Measurements from ENCODE around the gene PRKCA.

The PRKCA gene

DNA sequence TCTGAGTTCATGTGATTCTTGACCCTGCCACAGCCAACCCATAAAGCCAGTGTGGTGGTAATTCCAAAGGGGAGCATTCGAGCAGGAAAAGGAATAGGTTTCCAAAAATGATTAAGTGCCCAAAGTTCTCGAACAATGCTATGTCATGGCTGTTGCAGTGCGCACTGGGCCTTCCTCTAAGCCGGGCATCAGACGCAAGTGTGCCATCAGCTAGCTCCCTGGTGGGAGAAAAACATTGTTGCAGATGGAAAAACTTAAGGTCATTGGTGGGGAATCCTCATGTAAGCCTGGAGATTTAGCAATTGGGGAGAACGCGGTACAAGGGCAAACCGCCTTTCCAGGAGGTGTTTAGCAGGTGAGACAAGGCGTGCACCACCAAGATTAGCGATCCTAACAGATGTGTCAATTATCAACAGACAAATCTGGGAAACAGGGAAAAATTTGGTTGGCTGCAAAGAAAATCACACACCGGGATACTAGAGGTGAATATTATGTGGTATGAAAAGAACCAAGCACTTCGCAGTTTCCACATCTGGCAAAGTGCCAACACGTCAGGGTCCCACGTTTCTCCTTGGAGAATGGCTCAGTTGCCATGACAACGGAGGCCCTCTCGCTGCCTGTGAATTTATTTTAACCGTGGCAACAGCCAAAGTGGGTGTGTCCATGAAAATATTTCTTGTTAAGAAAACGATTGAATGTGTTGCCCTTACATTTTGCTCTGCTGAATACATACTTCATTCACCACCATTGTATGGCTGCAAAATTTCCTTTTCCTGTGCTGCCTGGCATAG lies 414.0 kb downstream of the PRKCA start:
- H4K8ac ChIP-seq (ENCODE audit: low read depth, low read length) = no peak overlapping the region
- H3K9ac ChIP-seq (ENCODE audit: low read depth, low read length, poor library complexity) = no peak overlapping the region
- H3K9me3 ChIP-seq (replicated peaks in 1 of 2; ENCODE audit: control insufficient read depth in 2 of 2, insufficient read depth in 1 of 2, low read depth in 1 of 2, low read length in 2 of 2) = no peaks in the 10 kb centered on the region
- H3K4me2 ChIP-seq (ENCODE audit: insufficient read depth, low read length, poor library complexity, severe bottlenecking) = no peak overlapping the region
- H3K4ac ChIP-seq (ENCODE audit: low read length) = no peak overlapping the region
- no peak overlapping the region for H2BK12ac ChIP-seq (ENCODE audit: low read length)
- peaks cover 13 to 39% of the 10 kb centered on the region in 2 donors for H3K4me1 ChIP-seq (ENCODE audit: control insufficient read depth in 2 of 2, insufficient read depth in 1 of 2, low read depth in 1 of 2, low read length in 2 of 2)
- no peak overlapping the region for H3K18ac ChIP-seq (ENCODE audit: low read length)
- WGBS, 2 donors (ENCODE audit: extremely low coverage in 2 of 2, insufficient read length in 2 of 2, insufficient replicate concordance in 1 of 2) = no CpG with 5 or more reads among the region's 18 CpGs
- no peak overlapping the region for H2BK120ac ChIP-seq (ENCODE audit: low read depth, low read length)
- no peak overlapping the region for H3K14ac ChIP-seq (ENCODE audit: low read length)
- H3K23ac ChIP-seq (ENCODE audit: low read depth, low read length, poor library complexity) = no peak overlapping the region
- no peaks in the 10 kb centered on the region for H3K36me3 ChIP-seq (replicated peaks in 1 of 2; ENCODE audit: control insufficient read depth in 2 of 2, insufficient read depth in 2 of 2, low read length in 2 of 2)
- H2BK5ac ChIP-seq (ENCODE audit: low read length) = no peak overlapping the region
- no peak for DNase-seq (ENCODE audit: low spot score)
- no peak overlapping the region for H3K27ac ChIP-seq (replicated peaks; ENCODE audit: low read length)
- no peak overlapping the region for H2AFZ ChIP-seq (ENCODE audit: low read length)
- no peaks in the 10 kb centered on the region for H3K79me1 ChIP-seq (ENCODE audit: low read depth, low read length)
- no peaks in the 10 kb centered on the region for H3K27me3 ChIP-seq (ENCODE audit: control insufficient read depth in 3 of 3, insufficient read depth in 3 of 3, low read depth in 1 of 3, low read length in 3 of 3)
- H2BK15ac ChIP-seq (ENCODE audit: low read length) = no peak overlapping the region
- no peak overlapping the region for H2AK5ac ChIP-seq (ENCODE audit: low read depth, low read length)
- H4K91ac ChIP-seq (ENCODE audit: low read depth, low read length, poor library complexity) = no peak overlapping the region
- no peak overlapping the region for H3K4me3 ChIP-seq (ENCODE audit: low read length in 2 of 2)

DNA sequence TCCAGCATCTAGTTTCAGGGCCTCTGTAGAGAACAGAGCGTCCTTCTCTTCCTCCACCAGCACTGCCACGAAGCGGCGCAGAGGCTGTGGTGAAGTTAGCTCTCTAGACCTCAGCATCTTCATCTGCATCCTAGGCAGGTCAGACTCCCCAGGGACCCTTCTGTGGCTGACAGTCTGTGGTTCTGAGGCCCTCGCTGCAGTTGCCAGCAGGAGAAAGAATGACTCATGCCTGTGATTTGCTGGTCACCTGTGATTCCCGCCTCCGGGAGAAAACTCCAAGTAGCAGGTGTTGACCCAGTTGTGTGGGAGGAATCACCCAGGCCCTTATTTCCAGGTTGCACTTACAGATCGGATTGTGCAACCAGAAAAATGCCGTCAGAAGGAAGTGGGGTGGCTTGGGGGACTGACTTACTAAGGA lies 415.2 kb downstream of the PRKCA start:
- DNase-seq (ENCODE audit: low spot score) = no peak
- WGBS, 2 donors (ENCODE audit: extremely low coverage in 2 of 2, insufficient read length in 2 of 2, insufficient replicate concordance in 1 of 2) = no CpG with 5 or more reads among the region's 9 CpGs
- no peak overlapping the region for H3K27ac ChIP-seq (replicated peaks; ENCODE audit: low read length)

DNA sequence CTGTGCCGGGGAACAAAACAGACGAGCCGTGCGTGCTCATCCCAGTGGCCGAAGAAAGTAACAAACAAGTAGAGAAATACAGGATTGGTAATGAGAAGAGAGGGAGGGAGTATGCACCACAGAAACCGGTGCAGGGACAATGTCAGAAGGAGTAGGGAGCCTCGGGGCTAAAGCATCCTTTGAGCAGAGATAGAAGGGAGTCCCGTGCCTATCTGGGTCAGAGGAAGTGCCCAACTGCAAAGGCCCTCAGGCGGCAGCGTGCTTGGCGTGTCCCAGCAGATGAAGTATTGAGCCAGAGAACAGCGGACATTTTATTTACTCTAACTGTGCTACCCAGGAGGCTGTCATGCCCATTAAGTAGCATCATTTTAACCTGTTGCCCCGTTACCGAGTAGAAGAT lies 417.6 kb downstream of the PRKCA start:
- H3K14ac ChIP-seq (ENCODE audit: low read length) = no peak overlapping the region
- H3K9me3 ChIP-seq (replicated peaks in 1 of 2; ENCODE audit: control insufficient read depth in 2 of 2, insufficient read depth in 1 of 2, low read depth in 1 of 2, low read length in 2 of 2) = no peaks in the 10 kb centered on the region
- no peaks in the 10 kb centered on the region for H3K36me3 ChIP-seq (replicated peaks in 1 of 2; ENCODE audit: control insufficient read depth in 2 of 2, insufficient read depth in 2 of 2, low read length in 2 of 2)
- no peak overlapping the region for H3K4me2 ChIP-seq (ENCODE audit: insufficient read depth, low read length, poor library complexity, severe bottlenecking)
- no peak overlapping the region for H3K18ac ChIP-seq (ENCODE audit: low read length)
- H4K8ac ChIP-seq (ENCODE audit: low read depth, low read length) = no peak overlapping the region
- no peaks in the 10 kb centered on the region for H3K79me1 ChIP-seq (ENCODE audit: low read depth, low read length)
- H2BK120ac ChIP-seq (ENCODE audit: low read depth, low read length) = no peak overlapping the region
- no peak overlapping the region for H3K4ac ChIP-seq (ENCODE audit: low read length)
- H3K23ac ChIP-seq (ENCODE audit: low read depth, low read length, poor library complexity) = no peak overlapping the region
- no peak overlapping the region for H2BK5ac ChIP-seq (ENCODE audit: low read length)
- H4K91ac ChIP-seq (ENCODE audit: low read depth, low read length, poor library complexity) = no peak overlapping the region
- WGBS, 2 donors (ENCODE audit: extremely low coverage in 2 of 2, insufficient read length in 2 of 2, insufficient replicate concordance in 1 of 2) = no CpG with 5 or more reads among the region's 14 CpGs
- DNase-seq (ENCODE audit: low spot score) = no peak
- no peak overlapping the region for H3K27ac ChIP-seq (replicated peaks; ENCODE audit: low read length)
- H3K9ac ChIP-seq (ENCODE audit: low read depth, low read length, poor library complexity) = no peak overlapping the region
- no peak overlapping the region for H2BK15ac ChIP-seq (ENCODE audit: low read length)
- no peak overlapping the region for H2AK5ac ChIP-seq (ENCODE audit: low read depth, low read length)
- no peak overlapping the region for H2BK12ac ChIP-seq (ENCODE audit: low read length)
- no peak overlapping the region for H3K4me3 ChIP-seq (ENCODE audit: low read length in 2 of 2)
- H3K27me3 ChIP-seq (ENCODE audit: control insufficient read depth in 3 of 3, insufficient read depth in 3 of 3, low read depth in 1 of 3, low read length in 3 of 3) = no peaks in the 10 kb centered on the region
- H2AFZ ChIP-seq (ENCODE audit: low read length) = no peak overlapping the region
- peaks cover 6 to 44% of the 10 kb centered on the region in 2 donors for H3K4me1 ChIP-seq (ENCODE audit: control insufficient read depth in 2 of 2, insufficient read depth in 1 of 2, low read depth in 1 of 2, low read length in 2 of 2)

More for the DNA sequence above, 415.2 kb downstream of the PRKCA start:
- Histone ChIP-seq H3K36me3 (replicated peaks in 1 of 2; ENCODE audit: control insufficient read depth in 2 of 2, insufficient read depth in 2 of 2, low read length in 2 of 2) (no peaks in the 10 kb centered on the region), H3K18ac (ENCODE audit: low read length) (no peak overlapping the region), H2BK15ac (ENCODE audit: low read length) (no peak overlapping the region), H2AFZ (ENCODE audit: low read length) (no peak overlapping the region), H2BK12ac (ENCODE audit: low read length) (no peak overlapping the region), H2BK120ac (ENCODE audit: low read depth, low read length) (no peak overlapping the region), H2AK5ac (ENCODE audit: low read depth, low read length) (peak overlapping the region; percentile 12), H4K8ac (ENCODE audit: low read depth, low read length) (no peak overlapping the region), H3K27me3 (ENCODE audit: control insufficient read depth in 3 of 3, insufficient read depth in 3 of 3, low read depth in 1 of 3, low read length in 3 of 3) (no peaks in the 10 kb centered on the region), H3K4ac (ENCODE audit: low read length) (no peak overlapping the region), H2BK5ac (ENCODE audit: low read length) (no peak overlapping the region), H3K4me2 (ENCODE audit: insufficient read depth, low read length, poor library complexity, severe bottlenecking) (no peak overlapping the region), H3K4me1 (ENCODE audit: control insufficient read depth in 2 of 2, insufficient read depth in 1 of 2, low read depth in 1 of 2, low read length in 2 of 2) (peaks cover 9 to 42% of the 10 kb centered on the region in 2 donors), H3K23ac (ENCODE audit: low read depth, low read length, poor library complexity) (peak overlapping the region; percentile 9), H3K4me3 (ENCODE audit: low read length in 2 of 2) (no peak overlapping the region), H3K9ac (ENCODE audit: low read depth, low read length, poor library complexity) (no peak overlapping the region), H3K9me3 (replicated peaks in 1 of 2; ENCODE audit: control insufficient read depth in 2 of 2, insufficient read depth in 1 of 2, low read depth in 1 of 2, low read length in 2 of 2) (no peaks in the 10 kb centered on the region), H3K14ac (ENCODE audit: low read length) (no peak overlapping the region), H3K79me1 (ENCODE audit: low read depth, low read length) (no peaks in the 10 kb centered on the region), H4K91ac (ENCODE audit: low read depth, low read length, poor library complexity) (no peak overlapping the region)

DNA sequence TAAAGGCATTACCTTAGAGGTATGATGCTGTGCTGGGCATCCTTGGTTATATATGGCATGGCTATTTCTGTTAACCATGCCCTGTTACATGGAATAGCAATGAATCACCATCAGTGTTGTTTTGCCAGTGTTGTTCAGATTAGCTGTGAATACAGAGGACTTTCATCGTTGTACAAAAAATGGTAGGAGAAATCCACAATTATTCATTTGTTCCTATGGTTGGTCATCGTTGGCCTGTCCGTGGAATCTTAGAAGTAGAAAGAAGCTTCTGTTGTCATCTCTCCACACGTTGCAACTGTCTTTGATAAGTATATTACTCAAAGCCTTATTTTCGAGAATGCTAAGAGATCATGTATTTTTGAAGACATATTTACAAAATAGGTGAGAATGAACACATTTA lies 418.2 kb downstream of the PRKCA start:
- H2BK12ac ChIP-seq (ENCODE audit: low read length) = no peak overlapping the region
- no peak overlapping the region for H3K4ac ChIP-seq (ENCODE audit: low read length)
- no peaks in the 10 kb centered on the region for H3K79me1 ChIP-seq (ENCODE audit: low read depth, low read length)
- H3K4me1 ChIP-seq (ENCODE audit: control insufficient read depth in 2 of 2, insufficient read depth in 1 of 2, low read depth in 1 of 2, low read length in 2 of 2) = peaks cover 2 to 39% of the 10 kb centered on the region in 2 donors
- no peak overlapping the region for H2BK15ac ChIP-seq (ENCODE audit: low read length)
- H3K4me3 ChIP-seq (ENCODE audit: low read length in 2 of 2) = no peak overlapping the region
- no peaks in the 10 kb centered on the region for H3K27me3 ChIP-seq (ENCODE audit: control insufficient read depth in 3 of 3, insufficient read depth in 3 of 3, low read depth in 1 of 3, low read length in 3 of 3)
- H4K8ac ChIP-seq (ENCODE audit: low read depth, low read length) = no peak overlapping the region
- no peaks in the 10 kb centered on the region for H3K9me3 ChIP-seq (replicated peaks in 1 of 2; ENCODE audit: control insufficient read depth in 2 of 2, insufficient read depth in 1 of 2, low read depth in 1 of 2, low read length in 2 of 2)
- no peak overlapping the region for H3K9ac ChIP-seq (ENCODE audit: low read depth, low read length, poor library complexity)
- H2BK120ac ChIP-seq (ENCODE audit: low read depth, low read length) = no peak overlapping the region
- no peaks in the 10 kb centered on the region for H3K36me3 ChIP-seq (replicated peaks in 1 of 2; ENCODE audit: control insufficient read depth in 2 of 2, insufficient read depth in 2 of 2, low read length in 2 of 2)
- H3K14ac ChIP-seq (ENCODE audit: low read length) = no peak overlapping the region
- no peak overlapping the region for H3K18ac ChIP-seq (ENCODE audit: low read length)
- H3K27ac ChIP-seq (replicated peaks; ENCODE audit: low read length) = no peak overlapping the region
- H3K4me2 ChIP-seq (ENCODE audit: insufficient read depth, low read length, poor library complexity, severe bottlenecking) = no peak overlapping the region
- H2BK5ac ChIP-seq (ENCODE audit: low read length) = no peak overlapping the region
- WGBS, 2 donors (ENCODE audit: extremely low coverage in 2 of 2, insufficient read length in 2 of 2, insufficient replicate concordance in 1 of 2) = no CpG with 5 or more reads among the region's 5 CpGs
- no peak overlapping the region for H3K23ac ChIP-seq (ENCODE audit: low read depth, low read length, poor library complexity)
- DNase-seq (ENCODE audit: low spot score) = no peak
- H2AFZ ChIP-seq (ENCODE audit: low read length) = no peak overlapping the region
- H2AK5ac ChIP-seq (ENCODE audit: low read depth, low read length) = no peak overlapping the region
- no peak overlapping the region for H4K91ac ChIP-seq (ENCODE audit: low read depth, low read length, poor library complexity)

Data from neuronal stem cell (in vitro differentiated cells).